Activated gamma-delta T cell (primary cell): Measurements from ENCODE around the gene ANKLE1.

Experiments
- DNase-seq: peaks from one replicate; lab custom pipeline; 2025; lab: John Stamatoyannopoulos, UW

The ANKLE1 gene

GRCh38 chr19:17305517-17306284, 24.0 kb downstream of the ANKLE1 start, which contains the start of gene MRPL34:
MRPL34 (plus strand) TSS chr19:17305872; CDS start chr19:17305893, 21 bp downstream.
- DNase-seq, result peak; percentile 88

GRCh38 chr19:17306285-17306714, 24.6 kb downstream of the ANKLE1 start:
- no peak for DNase-seq

GRCh38 chr19:17307876-17308377, 26.2 kb downstream of the ANKLE1 start:
- no peak for DNase-seq

- DNase-seq, result peak; percentile 78
Observed at GRCh38 chr19:17309198-17309964, 27.7 kb downstream of the ANKLE1 start, which contains the start of gene DDA1. DDA1 (plus strand) TSS chr19:17309563; CDS start chr19:17309655, 92 bp downstream.

GRCh38 chr19:17309965-17310461, 28.3 kb downstream of the ANKLE1 start:
- DNase-seq, result no peak

GRCh38 chr19:17311455-17312188, 29.9 kb downstream of the ANKLE1 start:
- DNase-seq, result no peak

- DNase-seq, result no peak
Observed at GRCh38 chr19:17312189-17313113, 30.8 kb downstream of the ANKLE1 start.

GRCh38 chr19:17314007-17314593, 32.4 kb downstream of the ANKLE1 start:
- no peak for DNase-seq

- no peak for DNase-seq
Observed at GRCh38 chr19:17318966-17319365, 37.3 kb downstream of the ANKLE1 start.

GRCh38 chr19:17319473-17320238, 38.0 kb downstream of the ANKLE1 start:
- no peak for DNase-seq

GRCh38 chr19:17320435-17320834, 38.7 kb downstream of the ANKLE1 start:
- DNase-seq, result no peak

- no peak for DNase-seq
Observed at GRCh38 chr19:17321655-17322489, 40.2 kb downstream of the ANKLE1 start.

GRCh38 chr19:17322854-17323253, 41.2 kb downstream of the ANKLE1 start:
- no peak for DNase-seq

- DNase-seq, result no peak
Observed at GRCh38 chr19:17323300-17323963, 41.7 kb downstream of the ANKLE1 start.

- no peak for DNase-seq
Observed at GRCh38 chr19:17323964-17324332, 42.2 kb downstream of the ANKLE1 start.

- no peak for DNase-seq
Observed at GRCh38 chr19:17324357-17325114, 42.8 kb downstream of the ANKLE1 start.

- no peak for DNase-seq
Observed at GRCh38 chr19:17325133-17325532, 43.4 kb downstream of the ANKLE1 start.
